ENCODE results near the gene FAM89A.
"Not testable (repeated sequence)": the region's sequence is repeated elsewhere in the genome, so short reads cannot be mapped to it uniquely, and the experiment has no call there.

The FAM89A gene

DNA sequence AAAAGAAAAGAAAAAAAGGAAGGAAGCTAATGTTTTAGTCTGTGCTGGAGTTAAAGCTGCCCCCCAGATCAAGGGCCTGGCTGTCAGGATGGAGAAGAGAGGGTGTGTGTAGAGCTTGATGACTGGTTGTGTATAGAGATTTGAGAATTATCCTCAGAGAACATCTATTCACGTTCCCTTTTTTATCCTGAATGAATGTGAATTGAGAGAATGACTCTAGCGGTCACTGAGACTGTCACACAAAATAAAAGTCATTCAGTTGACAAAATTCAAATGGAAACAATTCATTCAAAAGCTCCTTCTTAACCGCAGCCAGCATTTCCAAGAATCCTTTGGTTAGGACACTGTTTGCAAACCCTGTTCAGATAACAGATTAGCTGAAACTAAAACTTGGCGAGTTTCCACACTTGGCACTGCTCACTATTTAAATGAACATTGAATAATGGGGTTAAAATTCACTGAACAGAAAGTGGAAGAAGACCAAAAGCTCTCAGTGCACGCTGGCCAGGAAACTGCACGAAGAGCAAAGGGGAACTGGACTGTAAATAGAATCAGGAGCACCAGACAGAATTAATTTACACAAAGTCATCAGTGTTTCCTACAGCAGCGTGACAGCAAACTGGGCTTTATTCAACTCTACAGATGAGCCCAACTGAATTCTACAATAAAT is 13.6 kb upstream of the FAM89A start:
- no peak for DNase-seq

DNA sequence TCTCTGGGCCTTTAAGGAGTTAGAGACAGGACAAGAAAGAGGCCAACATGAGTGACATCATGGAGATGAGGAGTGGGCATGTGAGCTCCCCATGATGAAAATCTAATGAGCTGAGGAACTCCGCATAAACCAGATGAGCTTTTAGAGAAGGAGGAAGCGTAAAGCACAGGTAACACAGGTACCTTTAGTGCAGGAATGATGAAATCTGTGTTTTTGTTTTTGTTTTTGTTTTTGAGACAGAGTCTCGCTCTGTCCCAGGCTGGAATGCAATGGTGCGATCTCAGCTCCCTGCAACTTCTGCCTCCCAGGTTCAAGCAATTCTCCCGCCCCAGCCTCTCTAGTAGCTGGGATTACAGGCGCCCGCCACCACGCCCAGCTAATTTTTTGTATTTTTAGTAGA is 12.7 kb upstream of the FAM89A start:
- DNase-seq: no peak

DNA sequence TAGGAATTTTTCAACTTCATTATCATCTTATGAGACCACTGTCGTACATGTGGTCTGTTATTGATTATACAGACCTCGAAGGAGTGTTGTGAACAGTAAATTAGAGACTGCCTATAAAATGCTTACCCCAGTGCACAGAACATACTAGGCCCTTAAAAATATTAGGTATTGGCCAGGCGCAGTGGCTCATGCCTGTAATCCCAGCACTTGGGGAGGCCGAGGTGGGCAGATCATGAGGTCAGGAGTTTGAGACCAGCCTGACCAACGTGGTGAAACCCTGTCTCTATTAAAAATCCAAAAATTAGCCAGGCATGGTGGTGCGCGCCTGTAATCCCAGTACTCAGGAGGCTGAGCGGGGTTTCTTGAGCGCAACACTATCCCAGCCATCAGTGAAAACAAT is 10.9 kb upstream of the FAM89A start:
- not testable (repeated sequence) for DNase-seq

DNA sequence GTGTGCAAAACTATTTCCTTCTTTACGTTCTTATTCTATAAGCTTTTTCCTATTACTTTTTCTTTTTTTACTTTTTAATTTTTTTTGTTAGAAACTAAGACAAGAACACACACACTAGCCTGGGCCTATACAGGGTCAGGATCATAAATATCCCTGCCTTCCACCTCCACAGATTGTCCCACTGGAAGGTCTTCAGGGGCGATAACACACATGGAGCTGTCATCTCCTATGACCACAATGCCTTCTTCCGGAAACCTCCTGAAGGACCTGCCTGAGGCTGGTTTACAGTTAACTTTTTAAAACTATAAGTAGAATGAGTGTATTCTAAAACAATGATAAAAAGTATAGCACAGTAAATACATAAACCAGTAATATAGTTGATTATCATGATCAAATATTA is 10.3 kb upstream of the FAM89A start:
- DNase-seq: no peak

DNA sequence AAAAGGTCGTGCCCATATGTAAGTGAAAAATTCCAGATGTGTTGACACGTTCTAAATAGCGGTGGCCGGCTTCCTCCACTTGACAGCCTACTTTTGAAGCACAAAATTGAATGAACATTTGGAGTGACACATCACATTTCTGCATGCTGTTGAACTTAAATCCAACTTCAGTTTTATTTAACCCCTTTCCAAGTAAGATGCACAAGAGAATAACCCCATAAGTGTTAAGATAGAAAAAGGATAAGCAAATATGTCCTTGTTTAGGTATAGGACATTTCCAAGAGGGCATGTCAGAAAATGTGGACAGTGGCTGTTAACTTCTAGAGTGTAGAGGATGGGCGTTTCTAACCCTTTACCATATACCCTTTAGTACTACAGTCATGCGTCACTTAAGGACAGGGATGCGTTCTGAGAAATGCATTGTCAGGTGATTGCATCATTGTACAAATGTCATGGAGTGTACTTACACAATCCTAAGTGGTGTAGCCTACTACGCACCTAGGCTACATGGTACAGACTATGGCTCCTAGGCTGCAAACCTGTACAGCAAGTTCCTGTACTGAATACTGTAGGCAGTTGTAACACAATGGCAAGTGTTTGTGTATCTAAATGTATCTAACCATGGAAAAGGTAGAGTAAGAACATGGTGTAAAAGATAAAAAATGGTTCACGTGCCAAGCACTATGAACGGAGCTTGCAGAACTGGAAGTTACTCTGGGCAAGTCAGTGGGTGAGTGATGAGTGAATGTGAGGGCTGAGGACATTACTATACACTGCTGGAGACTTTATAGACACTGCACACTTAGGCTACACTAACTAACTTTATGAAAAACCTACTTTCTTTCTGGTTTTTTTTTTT is 9.3 kb upstream of the FAM89A start:
- no peak for DNase-seq

DNA sequence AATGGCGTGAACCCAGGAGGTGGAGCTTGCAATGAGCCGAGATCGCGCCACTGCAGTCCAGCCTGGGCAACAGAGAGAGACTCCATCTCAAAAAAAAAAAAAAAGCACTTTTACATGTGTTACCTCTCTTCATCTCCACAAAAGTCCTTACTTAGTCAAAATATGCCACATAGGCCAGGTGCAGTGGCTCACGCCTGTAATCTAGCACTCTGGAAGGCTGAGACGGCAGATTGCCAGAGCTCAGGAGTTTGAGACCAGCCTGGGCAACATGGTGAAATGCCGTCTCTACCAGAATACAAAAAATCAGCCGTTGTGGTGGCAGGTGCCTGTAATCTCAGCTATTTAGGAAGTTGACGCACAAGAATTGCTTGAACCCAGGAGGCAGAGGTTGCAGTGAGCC is 8.4 kb upstream of the FAM89A start:
- DNase-seq: not testable (repeated sequence)

DNA sequence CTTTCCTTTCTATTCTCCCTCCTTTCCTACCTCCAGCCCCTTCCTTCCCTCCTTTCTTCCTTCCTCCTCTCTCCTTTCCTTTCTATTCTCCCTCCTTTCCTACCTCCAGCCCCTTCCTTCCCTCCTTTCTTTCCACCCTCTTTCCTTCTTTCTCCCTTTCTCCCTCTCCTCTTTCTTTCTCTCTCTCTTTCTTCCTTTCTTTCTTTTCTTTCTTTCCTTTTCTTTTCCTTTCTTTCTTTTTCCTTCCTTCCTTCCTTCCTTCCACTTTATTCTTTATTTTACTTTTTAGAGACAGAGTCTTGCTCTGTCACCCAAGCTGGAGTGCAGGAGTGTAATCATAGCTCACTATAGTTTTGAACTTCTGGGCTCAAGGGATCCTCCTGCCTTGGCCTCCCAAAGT is 7.5 kb upstream of the FAM89A start:
- not testable (repeated sequence) for DNase-seq

DNA sequence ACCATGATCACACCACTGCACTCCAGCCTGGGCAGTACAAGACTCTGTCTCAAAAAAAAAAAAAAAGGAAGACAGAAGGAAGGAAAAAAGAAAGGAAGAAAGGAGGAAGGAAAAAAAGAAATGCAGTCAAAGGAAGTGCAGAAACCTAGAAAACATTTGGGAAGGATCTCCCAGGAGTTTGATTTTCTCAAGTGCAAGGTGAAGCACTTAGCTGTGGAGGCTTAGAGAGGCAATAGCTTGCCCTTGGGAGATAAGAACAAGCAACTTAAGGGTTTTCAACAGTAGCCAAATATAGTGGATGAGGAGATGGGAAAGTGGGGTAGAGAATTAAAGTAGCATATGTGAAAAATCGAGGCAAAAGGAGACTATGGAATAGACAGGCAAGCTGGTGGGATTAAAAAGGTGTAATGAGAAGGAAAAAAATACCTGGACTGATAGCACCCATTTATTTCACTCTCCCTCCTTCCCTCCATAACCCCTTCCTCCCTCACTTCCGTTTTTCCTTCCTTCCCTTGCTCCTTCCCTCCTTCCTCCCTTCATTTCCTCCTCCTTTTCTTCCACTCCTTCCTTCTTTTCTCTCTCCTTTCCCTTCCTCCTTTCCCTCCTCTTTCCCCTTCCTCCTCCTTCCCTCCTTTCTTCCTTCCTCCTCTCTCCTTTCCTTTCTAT is 6.8 kb upstream of the FAM89A start:
- DNase-seq: no peak

DNA sequence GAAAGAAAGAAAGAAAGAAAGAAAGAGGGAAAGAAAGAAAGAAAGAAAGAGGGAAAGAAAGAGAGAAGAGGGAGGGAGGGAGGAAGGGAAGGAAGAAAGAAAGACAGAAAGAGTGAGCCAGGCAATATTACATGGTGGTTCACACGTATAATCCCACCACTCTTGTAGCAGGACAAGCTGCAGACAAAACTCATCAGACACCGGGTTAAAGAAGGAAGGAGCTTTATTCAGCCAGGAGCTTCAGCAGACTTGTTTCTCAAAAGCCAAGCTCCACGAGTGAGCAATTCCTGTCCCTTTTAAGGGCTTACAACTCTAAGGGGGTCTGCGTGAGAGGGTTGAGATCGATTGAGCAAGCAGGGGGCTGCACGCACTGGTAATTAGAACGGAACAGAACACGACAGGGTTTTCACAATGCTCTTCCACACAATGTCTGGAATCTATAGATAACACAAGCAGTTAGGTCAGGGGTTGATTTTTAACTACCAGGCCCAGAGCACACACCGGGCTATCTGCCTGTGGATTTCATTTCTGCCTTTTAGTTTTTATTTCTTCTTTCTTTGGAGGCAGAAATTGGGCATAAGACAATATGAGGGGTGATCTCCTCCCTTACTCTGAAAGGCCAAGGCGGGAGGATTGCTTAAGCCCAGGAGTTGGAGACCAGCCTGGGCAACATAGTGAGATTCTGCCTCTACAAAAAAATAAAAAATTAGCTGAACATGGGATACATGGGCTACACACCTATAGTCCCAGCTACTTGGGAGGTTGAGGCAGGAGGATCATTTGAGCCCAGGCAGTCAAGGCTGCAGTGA is 6.1 kb upstream of the FAM89A start:
- DNase-seq: not testable (repeated sequence)

DNA sequence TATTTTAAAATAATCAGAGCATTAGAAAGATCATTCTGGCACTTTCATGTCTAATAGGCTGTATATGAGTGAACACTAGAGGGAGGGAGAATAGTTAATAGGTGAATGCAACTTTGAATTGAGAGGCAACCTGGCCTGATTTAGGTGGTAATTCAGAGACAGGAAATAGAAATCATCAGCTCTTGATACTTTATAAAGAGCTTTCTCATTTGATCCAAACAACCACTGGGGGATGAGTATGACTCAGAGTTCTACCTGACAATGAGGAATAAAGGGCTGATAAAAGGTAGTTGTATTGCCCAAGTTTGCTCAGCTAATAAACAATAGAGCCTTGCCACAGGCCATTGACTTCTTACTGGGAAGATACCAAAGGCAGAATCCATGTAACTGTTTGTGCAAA is 5.2 kb upstream of the FAM89A start:
- peak; percentile 13 for DNase-seq

DNA sequence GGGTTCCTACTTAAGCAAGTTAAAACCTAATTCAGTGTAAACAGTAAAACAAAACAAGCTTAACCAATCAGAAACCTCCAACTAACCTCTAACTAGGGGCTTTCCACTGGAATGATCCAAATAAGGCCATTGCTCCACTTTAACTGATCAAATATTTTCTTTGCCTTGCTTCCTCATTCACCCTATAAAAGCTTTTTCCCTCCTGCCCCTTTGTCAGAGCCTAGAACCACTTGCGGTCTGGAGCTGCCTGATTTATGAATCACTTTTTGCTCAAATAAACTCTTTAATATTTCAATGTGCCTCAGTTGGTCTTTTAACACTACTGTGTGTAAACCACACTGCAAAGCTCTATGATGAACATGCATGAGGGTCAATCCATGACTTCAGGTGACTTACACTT is 4.5 kb upstream of the FAM89A start:
- DNase-seq: no peak

DNA sequence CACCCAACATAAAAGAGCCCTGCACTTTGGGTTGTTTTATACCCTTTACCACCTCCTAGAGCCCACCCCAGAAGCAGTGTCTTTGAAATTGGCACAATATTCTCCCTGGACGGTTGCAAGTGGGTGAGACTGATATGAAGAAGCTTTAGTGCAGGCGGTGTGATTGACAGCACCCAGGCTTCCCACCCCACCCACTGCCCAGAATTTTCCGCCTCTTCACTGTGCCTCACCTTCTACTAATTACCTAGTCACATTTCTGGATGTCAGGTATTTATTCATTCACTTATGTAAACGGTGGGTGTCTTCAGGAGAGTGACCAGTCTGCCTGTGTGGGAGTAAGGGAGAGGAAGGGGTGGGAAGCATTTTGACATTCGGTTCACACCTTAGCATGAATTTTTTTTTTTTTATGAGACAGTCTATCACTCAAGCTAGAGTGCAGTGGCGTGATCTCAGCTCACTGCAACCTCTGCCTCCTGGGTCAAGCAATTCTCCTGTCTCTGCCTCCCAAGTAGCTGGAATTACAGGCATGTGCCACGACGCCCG is 1.7 kb upstream of the FAM89A start:
- DNase-seq: no peak

DNA sequence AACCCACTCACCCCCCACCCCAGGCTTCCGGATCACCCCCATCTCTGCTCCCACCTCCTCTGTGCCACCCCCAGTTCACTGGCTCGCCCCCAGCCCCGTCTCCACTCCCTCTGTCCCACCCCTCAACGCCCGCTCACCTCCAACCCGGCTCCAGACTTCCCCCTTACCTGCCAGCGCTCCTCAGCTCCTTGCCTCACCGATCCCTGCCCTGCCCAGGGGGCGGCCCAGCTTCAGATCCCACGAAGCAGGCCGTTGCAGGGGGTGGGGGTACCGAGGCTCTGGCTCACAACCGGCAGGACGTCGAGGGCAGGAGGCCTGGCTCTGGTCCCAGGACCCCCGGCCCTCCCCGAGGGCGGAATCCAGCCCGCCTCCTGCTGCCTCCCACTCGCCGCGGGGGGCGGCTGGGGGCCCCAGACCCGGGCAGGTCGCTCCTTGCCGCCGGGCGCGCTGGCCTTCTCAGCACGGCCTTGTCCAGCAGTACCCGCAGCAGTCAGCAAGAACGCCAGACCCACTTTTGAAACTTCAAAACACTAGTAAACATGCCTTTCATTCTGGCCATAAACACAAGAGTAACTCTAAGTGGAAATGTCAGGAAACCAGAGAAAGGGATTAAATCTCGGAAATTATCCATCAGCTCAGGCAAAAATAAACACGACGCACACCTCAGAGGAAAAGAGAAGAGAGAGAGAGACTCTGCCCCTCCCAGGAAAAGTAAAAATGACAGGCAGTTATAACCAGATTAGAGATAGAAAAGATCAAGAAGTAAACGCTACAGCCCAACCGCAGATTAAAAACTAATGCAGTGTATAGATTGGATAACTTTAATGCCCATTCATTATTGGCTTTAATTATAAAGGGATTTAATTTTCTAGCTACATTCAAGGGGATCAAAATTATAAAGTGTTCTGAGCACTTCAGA is 1.0 kb upstream of the FAM89A start:
- DNase-seq: peak; percentile 33

DNA sequence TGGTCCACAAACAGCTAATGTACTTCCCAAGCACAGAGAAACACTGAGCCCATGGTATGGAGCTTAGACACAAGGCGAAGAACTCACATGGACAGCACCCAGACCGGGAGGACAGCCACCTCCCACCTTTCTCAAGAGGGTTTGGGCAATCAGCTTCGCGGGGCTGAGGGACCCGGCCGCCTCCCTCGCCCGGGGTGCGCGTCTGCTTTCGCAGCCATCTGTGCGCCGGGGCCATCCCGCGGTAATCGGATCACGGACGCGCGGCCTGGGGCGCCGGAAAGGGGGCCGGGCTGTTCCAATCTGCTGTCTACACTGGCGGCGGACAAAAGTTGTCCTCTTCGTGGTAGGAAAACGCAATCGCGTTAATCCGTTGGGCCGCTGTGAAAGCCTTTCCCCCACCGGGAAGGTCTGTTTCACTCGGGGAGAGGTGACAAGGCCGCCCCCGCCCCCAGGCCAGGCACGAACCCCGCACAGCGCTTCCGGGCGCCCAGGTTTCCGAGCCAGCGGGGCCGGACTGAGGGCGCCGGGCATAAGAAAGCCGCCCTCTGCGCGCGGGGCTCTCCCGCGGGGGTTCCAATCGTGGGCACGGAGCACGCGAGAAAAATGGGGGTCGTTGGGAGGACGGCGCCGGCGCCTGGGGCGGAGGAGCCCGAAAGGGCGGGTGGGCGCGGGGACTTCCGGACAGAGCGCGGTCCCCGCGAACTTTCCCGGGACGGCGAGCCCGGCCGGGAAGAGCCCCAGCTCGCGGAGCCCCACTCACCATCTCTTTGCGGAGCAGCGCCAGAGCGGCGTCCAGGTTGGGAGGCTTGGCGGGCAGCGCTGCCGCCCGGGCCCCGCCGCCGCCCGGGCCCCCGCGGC is 664 bp downstream of the FAM89A start:
- DNase-seq: peak; percentile 53

DNA sequence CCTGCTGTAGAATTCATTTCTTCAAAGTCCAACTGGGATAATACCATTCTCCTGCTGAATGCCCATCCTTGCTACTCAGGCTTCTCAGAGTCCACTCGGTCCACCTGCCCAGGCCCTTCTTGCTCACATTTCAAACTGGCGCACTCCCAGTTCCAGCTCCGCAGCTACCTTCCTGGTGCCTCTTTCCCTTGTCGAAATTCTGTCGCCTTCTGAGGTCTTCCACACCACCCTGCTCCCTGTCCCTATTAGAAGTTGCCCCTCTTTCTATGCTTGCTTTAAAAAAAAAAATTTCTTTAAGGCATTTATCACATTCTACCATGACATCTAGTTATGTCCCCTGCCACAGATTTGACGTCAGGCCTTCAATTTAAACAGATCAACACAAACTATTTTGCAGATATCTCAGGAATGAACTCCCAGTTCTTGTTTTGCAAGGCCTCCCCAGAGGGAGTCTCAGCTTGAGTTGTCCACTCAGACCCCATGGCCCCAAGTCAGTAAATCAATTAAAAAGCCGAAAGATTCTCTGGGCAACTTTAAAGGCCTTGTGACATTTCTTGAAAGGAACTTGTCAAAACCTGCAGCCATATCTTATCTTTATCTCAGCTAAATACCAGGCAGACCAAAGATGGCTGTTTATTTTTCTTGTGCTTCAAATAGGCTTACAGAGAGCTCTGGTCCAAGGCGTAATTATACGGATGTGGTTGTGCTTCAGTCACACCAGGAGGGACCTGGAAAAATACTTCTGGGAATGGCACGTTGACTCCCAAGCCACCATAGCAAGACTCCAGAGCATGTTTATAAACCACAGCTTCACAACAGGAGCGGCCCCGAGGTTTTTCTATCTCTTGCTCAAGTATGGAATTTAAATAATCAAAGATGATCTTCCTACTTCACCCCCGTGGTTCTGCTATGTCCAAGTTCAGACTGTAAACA is 2.2 kb downstream of the FAM89A start:
- no peak for DNase-seq

DNA sequence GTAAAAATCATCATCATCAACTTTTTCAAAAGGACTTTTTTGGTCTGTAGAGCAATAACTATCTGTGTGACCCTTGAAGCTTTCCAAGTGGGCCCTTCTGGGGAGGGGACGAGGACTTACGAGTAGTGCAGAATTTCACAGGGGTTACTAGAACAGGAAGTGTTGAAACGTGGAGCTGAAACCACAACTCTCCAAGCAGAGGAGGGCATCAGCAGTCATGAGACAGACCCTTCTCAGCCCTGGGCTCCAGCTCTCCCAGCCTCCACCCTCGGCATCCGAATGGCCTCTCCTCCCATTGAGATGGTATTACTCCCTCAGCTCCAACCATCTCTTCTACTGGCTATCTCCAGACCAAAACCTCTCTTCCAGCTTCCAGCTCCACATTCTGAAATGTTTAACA is 3.6 kb downstream of the FAM89A start:
- DNase-seq: no peak

DNA sequence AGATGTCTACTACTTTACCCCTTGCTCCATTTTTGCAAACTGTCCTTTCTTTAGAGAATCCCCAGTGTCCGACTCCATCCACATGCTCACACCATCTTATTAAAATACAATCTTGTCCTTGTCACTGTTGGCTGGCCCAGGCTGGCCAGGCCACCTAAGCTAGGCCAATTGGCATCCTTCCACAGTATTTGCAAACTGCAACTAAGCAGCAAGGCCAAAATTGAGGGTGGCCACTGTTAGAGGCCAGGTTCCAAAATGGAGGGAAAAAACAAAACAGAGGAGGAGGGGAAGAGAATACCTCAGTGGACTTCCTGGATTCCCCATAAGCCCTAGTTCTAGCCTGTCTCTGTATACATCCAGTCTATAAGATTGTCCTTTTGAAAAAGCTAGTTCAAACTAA is 4.3 kb downstream of the FAM89A start:
- DNase-seq: no peak

DNA sequence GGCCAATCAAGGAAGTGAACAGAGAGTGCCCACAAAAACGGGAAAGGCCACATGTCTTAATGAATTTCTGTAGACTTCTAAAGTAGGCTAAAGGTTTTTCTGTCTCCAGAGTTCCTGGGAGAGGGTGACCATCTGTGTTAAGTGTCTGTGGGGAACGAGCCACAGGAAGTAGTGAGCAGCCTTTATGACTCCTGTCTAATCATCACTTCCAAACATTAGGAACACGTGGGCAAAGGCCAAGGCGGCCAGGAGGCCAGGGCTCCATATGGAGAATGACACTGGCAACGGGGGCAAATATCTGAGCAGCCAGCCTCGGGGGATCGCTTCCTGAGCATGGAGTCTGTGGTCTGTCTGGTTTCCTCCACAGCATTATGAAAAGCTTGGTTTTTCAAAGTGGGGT is 7.1 kb downstream of the FAM89A start:
- DNase-seq: no peak

DNA sequence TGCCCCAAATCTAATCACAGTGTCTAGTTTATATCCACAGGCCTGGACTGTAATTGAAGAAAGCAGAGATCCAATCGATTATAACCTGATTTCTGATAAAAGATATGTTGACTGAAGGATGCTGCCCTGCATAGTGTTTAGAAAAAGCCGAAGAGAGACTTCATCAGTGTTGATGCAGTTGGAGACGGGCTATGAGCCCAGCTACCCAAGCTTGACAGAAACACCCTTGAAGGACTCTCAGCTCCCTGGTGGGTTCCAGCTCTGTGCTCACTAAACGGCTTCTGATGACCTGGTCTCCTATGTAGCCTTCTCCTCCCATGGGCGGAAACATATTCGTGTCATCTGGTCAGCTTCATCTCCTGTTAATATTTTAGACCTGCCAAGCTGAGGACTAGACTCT is 10.2 kb downstream of the FAM89A start:
- no peak for DNase-seq

DNA sequence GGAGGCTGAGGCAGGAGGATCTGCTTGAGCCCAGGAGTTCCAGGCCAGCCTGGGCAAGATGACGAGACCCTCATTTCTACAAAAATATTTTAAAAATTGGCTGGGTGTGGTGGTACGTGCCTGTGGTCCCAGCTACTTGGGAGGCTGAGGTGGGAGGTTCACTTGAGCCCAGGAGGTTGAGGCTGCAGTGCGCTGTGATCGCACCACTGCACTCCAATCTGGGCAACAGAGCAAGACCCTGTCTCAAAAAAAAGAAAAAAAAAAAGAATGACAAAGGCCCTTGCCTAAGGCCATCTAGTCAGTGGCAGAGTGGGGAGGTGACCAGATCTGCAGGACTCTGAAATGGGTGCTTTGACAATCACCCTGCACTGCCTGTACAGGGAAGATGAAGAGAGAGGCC is 10.8 kb downstream of the FAM89A start:
- not testable (repeated sequence) for DNase-seq
